GM21515 (cell line): ENCODE results near the gene GALM.
A peak's percentile ranks its signal among the peaks of the same experiment; 100 is the strongest.
"Not testable (repeated sequence)": the region's sequence is repeated elsewhere in the genome, so short reads cannot be mapped to it uniquely, and the experiment has no call there.

Source experiments
- ATAC-seq: cut with Tn5 transposase; IDR thresholded peaks from one replicate; pipeline ENCODE4 v1.9.1; 2021; ENCODE audit not compliant: unreplicated experiment

The GALM gene

DNA sequence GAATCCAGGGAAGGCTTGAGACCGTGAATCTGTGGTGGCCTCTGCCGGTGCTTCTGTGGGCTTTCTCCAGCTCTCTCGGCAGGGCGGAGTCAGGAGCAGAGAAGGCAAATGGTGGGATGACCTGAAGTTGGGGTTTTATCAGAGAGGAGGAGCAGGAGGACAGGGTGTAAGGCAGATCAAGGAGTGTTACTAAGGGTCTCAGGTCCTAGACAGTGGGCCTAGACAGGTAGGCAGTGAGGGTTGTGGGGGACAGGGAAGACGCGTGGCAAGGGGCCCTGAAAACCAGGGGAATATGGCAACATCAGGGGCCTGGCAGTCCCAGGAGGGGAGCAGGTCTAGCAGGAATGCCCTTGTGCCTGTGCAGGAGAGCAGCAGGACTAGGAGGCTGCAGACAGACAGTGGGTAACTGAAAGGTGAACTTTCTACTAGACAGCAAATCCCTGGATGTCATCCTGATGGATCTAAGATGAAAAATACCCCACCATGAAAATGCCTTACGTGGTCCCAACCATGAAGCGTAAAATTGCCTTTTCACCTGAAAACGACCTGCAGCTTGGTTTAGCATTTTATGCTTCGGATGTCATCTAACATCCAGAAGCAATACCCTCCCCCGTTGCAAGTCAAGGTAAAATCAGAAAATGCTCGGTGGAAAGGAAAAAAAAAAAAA, 43.1 kb downstream of the GALM start:
- ATAC-seq, result no peak

- ATAC-seq, result peak; percentile 73
These were observed 43.8 kb downstream of the GALM start for GRCh38 chr2:38709567-38710194.

- no peak for ATAC-seq
These were observed 45.6 kb downstream of the GALM start for GRCh38 chr2:38711558-38711957.

DNA sequence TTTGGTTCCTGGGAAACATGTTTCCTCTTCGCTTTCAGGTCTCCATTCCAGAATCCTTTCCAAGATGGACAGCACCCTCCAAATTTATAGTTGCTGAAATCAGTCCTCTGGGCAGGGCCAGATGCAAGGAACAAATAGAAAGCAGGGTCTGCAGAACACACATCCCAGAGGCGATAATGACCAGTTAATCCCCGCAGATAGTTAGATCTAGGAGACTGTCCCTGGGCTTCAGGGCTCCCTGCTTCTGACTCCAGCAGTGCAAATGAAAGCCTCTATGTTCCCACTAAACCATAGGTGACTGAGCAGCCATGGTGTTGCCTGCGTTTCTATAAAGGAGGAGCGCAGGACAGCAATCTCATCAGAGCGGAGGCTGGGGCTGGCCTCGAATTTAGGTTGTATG, 46.5 kb downstream of the GALM start:
- ATAC-seq, result no peak

DNA sequence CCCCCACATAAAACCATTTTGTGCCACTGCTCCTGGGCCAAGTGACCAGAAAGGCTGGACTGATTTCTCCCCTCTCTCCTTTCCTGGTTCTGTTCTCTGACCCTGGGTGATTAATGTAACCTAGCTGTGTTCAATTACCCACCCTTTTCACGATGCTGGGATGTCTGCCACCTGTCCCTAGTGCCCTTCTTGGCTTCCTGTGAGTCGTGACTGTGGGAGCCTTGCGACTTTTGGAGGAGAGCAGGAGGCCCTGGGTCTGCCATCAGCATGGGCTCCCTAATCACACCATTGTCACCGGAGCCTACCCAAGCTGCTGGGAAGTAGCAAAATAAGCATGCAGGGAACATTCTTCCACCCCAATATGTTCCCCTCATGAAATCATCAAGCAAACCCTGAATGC, 47.0 kb downstream of the GALM start:
- no peak for ATAC-seq

- ATAC-seq, result no peak
These were observed 47.4 kb downstream of the GALM start for GRCh38 chr2:38713338-38713737.

- ATAC-seq, result not testable (repeated sequence)
These were observed 49.0 kb downstream of the GALM start for GRCh38 chr2:38714941-38715340.

GRCh38 chr2:38716185-38716584, 50.3 kb downstream of the GALM start:
- no peak for ATAC-seq

DNA sequence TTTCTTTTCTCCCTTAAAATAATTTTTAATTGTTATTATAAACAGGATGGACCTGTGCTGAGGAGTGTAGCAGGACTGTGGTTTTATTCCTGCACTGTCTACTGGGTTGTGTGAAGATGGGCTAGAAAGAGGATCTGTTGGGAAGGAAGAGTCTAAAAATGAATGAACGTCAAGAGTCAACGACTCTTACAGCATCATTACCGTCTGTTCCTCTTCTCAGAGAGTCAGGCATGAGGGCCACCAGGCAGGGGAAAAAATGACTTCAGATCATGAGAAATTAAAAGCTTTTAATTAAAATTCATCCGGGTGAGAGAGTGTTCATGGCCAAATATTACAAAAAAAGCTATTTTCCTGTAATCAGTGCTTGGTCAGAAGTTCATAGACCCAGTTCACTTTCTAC, 52.7 kb downstream of the GALM start:
- no peak for ATAC-seq

GRCh38 chr2:38719706-38720105, 53.8 kb downstream of the GALM start:
- no peak for ATAC-seq

DNA sequence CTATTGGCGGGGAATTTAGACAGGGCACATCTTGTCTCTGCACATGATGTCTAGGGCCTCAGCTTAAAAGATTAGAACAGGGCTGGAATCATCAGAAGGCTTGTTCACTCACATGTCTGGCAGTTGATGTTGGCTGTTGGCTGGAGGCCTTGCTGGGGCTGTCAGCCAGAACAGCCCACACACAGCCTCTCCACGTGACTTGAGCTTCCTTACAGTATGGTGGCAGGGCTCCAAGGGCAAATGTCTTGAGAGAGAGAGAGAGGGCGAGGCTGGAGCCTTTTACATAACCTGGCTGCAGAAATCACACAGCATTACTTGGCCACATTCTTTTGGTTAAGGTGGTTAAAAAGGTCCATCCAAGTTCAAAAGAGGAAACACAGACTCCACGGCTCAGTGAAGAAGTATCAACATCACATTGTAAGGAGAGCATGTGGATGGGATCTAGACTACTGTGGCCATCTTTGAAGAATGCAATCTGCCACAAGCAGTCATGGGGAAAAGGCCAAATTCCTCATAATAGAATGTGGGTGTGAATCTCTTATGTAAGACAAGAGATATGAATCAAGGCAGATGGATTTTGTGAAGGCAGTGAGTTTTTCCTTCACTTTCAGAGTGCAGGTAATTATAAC, 54.8 kb downstream of the GALM start:
- ATAC-seq, result no peak

GRCh38 chr2:38722271-38723061, 56.6 kb downstream of the GALM start:
- peak; percentile 44 for ATAC-seq

DNA sequence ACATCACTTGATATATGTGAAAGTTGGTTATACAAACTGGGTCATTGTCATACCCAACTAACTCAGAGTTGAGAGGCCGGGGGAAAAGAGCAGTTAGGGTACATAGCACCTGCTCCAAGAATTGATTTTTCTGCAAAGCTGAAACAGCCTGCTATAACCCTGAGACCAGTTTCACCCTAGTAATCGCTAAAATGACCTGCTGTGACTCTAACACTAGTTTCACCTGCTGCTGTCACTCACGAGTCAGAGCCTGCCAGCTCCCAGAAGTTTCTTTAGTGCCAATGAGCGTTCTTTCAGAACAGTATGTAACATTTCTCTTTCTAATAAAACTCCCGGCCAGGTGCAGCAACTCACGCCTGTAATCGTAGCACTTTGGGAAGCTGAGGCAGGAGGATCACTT, 57.3 kb downstream of the GALM start:
- ATAC-seq, result peak; percentile 60

DNA sequence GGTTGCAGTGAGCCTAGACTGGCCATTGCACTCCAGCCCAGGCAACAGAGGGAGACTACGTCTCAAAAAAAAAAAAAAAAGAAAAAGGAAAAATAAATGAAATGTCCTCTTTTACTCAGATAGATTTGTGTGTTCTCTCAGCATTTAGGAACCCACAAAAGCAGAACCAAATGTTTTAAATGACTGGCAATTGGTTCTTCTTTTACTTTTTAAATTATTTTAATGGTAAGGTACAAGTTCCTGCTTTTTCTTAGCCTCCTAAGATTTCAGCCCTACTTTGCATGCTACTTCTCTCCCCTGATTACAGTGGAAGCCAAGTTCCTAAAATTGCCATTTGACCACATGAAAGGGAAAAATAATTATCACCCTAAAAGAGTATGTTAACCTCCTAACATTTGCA, 61.7 kb downstream of the GALM start:
- no peak for ATAC-seq

- ATAC-seq, result no peak
These were observed 62.8 kb downstream of the GALM start for GRCh38 chr2:38728694-38729093.

GRCh38 chr2:38731090-38731489, 65.2 kb downstream of the GALM start:
- ATAC-seq, result no peak

- ATAC-seq, result no peak
These were observed 65.8 kb downstream of the GALM start for GRCh38 chr2:38731684-38732221.

DNA sequence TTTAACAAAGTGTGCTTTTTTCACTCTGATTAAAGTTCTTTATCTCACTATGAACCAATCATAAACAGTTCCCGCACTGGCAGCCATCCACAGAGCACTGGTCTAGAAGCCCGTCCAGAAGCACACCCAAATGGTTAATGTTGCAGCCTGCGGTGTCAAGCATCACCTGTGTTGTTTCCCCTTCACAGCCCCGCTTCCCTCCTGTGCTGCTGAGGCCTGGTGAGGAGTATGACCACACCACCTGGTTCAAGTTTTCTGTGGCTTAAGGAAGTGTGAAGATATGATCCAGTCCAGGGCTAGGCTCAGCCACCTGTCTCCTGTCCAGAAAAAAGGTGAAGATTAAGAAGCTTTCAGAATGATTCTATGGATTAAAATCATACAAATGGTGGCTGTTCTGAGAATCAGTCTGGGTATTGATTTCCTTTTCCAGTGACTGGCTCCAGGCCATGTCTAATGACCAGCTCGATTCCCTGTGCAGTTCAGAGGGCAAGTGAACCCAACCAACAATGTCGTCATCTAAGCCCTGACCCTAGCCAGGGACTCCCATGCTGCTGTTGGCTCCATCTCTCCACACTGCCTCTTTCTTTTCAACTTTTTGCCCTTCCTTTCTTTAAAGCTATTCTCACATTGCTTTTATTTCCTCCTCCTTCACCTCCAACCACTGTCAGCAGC, 67.5 kb downstream of the GALM start:
- no peak for ATAC-seq

DNA sequence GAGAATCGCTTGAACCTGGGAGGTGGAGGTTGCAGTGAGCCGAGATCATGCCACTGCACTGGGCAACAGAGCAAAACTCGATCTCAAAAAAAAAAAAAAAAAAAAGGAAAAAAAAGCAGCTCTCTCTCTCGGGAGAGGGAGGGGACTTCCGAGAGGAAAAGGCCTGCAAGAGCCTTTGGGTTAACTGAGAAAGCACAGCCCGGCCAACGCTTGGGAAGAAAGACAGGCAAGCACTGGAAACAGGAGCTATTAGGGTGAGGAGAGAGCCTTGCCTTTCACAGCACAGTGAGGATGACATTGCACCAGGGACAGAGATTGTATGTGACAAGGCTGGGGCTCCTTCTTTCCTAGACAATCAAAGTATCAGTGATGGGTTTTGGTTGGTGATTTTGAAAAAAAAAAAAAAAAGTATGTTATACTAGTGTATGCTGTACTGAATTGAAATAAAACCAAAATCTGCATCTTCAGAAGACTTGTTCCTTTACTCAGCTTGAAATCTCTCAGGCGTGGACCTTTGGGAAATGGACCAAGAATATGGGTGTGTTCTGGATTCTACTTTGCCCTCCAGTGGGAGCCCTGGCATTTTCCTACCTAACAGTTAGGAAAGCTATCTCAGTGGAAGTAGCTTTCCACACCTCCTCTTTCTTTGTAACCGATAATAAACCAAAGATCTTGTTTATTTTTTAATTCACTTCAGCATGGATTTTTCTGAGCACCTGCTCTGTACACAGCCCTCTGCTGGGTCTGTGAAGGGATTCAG, 68.6 kb downstream of the GALM start:
- ATAC-seq, result no peak

DNA sequence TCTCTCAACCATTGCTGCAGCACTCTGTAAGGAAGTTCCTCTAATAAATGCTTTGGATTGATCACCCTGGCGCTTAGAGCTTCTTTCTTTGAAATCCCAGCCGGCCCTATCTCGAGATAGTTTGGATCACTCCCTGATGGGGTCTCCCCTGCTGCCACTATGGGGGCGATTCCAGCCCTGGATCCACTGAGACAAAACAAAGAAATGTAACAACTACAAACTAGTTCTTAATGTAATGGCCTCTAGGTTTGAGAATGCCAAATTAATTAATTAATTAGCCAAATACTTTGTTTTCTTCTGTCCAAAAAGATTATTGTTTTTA, 70.0 kb downstream of the GALM start:
- no peak for ATAC-seq
